Thoracic aorta (tissue), 2 donors: ENCODE measurements around the gene BMP2K. TPM values are rescaled to one million over a fixed set of nuclear protein-coding genes. Genes with fewer than 3 reads are reported as not detected.

Source experiments
- ATAC-seq: fragments of 150-250 bp; one replicate; pipeline ENCODE4 v1.8.0; 2017; ENCODE audit warnings: low read depth; ENCODE audit not compliant: insufficient number of reproducible peaks, low FRiP score
- DNase-seq: peaks from one replicate; pipeline ENCODE4 v3.0.0-alpha.2; 2020; ENCODE audit warnings: low spot score
- H3K27ac ChIP-seq, 2 donors: fragments of 200-600 bp; sonication (generic); 1 replicate in 1 of 2; 2 replicates in 1 of 2; pipeline ENCODE4 v1.5.1; 2016; ENCODE audit warnings: mild to moderate bottlenecking in 2 of 2, moderate library complexity in 2 of 2
- H3K27me3 ChIP-seq: fragments of 200-600 bp; sonication (generic); replicated peaks from 2 replicates; pipeline ENCODE4 v1.6.0; 2016; ENCODE audit warnings: mild to moderate bottlenecking; ENCODE audit not compliant: insufficient read depth
- H3K36me3 ChIP-seq: fragments of 200-600 bp; sonication (generic); one replicate; pipeline ENCODE4 v1.5.1; 2016
- H3K4me1 ChIP-seq, 2 donors: fragments of 200-600 bp; sonication (generic); 1 replicate in 1 of 2; 2 replicates in 1 of 2; pipeline versions ENCODE4 v1.5.1 to v1.6.0; 2016; ENCODE audit warnings: low read depth in 2 of 2, mild to moderate bottlenecking in 1 of 2; ENCODE audit not compliant: control insufficient read depth in 1 of 2
- H3K4me3 ChIP-seq: fragments of 200-600 bp; sonication (generic); 2 replicates; pipeline ENCODE4 v1.5.1; 2016; ENCODE audit warnings: mild to moderate bottlenecking
- H3K9me3 ChIP-seq: fragments of 200-600 bp; sonication (generic); 2 replicates; pipeline ENCODE4 v1.5.1; 2016
- total RNA-seq, 2 donors: library from RNA; depleted of rRNA; stranded (reverse); fragments of >200 nt; gene quantifications; one replicate each; pipeline versions ENCODE4 v1.1.0 to v1.2.3, GENCODE V29; 2016
- TF ChIP-seq, protein P1 (sequence below): fragments of 200-600 bp; sonication (generic); IDR thresholded peaks from one replicate; pipeline ENCODE4 v1.5.1; 2019; ENCODE audit warnings: antibody characterized with exemption

Gene BMP2K
- total RNA-seq, 2 donors from 2014 or later, result 41.8 to 74.4 TPM

DNA sequence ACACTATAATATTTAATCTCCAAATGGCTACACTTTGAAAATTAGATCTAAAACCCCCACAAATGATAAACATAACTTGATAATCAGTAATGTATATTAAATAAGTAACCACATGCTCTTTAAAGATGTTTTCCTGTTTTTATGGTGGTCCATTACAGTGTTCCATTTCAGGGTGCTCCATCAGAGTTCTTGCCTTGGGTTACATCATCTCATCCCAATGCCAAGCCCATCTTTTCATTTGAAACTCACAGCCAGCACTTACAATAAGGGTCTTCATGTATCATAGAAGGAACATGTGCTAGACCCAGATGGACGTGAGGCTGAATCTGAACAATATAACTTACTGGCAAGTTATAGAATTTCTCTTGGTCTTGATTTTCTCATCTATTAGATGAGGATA, 173.6 kb downstream of the BMP2K start:
- TF ChIP-seq, protein P1, sequence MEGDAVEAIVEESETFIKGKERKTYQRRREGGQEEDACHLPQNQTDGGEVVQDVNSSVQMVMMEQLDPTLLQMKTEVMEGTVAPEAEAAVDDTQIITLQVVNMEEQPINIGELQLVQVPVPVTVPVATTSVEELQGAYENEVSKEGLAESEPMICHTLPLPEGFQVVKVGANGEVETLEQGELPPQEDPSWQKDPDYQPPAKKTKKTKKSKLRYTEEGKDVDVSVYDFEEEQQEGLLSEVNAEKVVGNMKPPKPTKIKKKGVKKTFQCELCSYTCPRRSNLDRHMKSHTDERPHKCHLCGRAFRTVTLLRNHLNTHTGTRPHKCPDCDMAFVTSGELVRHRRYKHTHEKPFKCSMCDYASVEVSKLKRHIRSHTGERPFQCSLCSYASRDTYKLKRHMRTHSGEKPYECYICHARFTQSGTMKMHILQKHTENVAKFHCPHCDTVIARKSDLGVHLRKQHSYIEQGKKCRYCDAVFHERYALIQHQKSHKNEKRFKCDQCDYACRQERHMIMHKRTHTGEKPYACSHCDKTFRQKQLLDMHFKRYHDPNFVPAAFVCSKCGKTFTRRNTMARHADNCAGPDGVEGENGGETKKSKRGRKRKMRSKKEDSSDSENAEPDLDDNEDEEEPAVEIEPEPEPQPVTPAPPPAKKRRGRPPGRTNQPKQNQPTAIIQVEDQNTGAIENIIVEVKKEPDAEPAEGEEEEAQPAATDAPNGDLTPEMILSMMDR, result no peak
- H3K9me3 ChIP-seq, result no peaks in the 10 kb centered on the region
- ATAC-seq, result no peak

DNA sequence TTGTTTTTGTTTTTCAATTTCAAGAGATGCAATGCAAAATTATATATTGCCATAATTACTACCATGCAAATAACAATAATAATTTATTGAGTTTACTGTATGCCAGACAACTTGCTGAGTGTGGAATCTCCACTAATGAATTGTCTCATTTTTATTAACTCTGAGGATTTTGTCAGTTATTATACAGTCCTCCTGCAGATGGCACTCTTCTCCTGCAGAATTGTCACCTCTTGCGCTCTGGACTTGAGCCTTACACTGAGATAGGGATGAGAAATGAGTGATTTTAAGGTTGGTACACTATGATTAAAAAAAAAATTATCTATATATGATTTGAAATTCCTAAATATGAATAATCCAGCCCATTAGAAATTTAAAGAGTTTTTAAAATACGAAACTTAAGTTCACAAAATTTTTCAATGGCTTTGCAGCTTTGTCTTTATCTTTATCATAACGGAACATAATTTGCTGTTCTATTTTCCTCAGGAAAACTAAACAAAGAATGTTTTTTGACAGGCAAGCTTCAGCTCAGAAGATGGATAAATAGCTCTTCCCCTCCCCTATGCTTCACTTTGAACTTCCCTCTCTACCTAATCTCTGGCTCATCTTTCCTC, 175.8 kb downstream of the BMP2K start:
- DNase-seq (no peak), ATAC-seq (no peak)
- Histone ChIP-seq H3K27me3 (no peaks in the 10 kb centered on the region), H3K4me1 (no peaks in the 10 kb centered on the region), H3K36me3 (no peaks in the 10 kb centered on the region), H3K4me3 (no peak overlapping the region), H3K27ac (no peak overlapping the region), H3K9me3 (no peaks in the 10 kb centered on the region)
- TF ChIP-seq, protein P1, result peak; percentile 75

More for the DNA sequence above, 173.6 kb downstream of the BMP2K start:
- DNase-seq, result no peak
- Histone ChIP-seq H3K36me3 (no peaks in the 10 kb centered on the region), H3K4me3 (no peak overlapping the region), H3K4me1 (no peaks in the 10 kb centered on the region), H3K27me3 (no peaks in the 10 kb centered on the region), H3K27ac (no peak overlapping the region)

DNA sequence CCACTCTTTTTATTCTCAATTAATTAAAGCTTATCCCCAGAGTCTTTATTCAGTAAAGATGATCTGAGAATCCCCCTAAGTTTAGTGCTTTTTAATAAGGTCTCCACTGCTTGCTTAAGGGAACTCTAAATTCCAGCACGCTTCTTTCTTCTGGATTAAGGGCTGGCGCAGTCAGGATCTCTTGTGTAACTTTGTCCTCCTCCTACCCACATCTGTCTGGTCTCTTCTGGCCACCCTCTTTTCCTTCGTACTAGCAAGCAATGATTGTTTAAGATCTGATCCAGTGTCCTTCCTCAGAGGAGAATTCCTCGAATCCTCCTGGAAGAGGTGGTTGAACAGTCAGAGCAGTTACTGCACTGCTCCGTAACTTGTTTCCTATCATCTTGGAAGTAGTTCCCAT, 177.1 kb downstream of the BMP2K start:
- no peaks in the 10 kb centered on the region for H3K4me1 ChIP-seq
- H3K4me3 ChIP-seq, result no peak overlapping the region
- ATAC-seq (no peak), DNase-seq (no peak)
- TF ChIP-seq, protein P1, result no peak
- no peaks in the 10 kb centered on the region for H3K27me3 ChIP-seq
- H3K9me3 ChIP-seq, result no peaks in the 10 kb centered on the region
- no peak overlapping the region for H3K27ac ChIP-seq
- no peaks in the 10 kb centered on the region for H3K36me3 ChIP-seq

DNA sequence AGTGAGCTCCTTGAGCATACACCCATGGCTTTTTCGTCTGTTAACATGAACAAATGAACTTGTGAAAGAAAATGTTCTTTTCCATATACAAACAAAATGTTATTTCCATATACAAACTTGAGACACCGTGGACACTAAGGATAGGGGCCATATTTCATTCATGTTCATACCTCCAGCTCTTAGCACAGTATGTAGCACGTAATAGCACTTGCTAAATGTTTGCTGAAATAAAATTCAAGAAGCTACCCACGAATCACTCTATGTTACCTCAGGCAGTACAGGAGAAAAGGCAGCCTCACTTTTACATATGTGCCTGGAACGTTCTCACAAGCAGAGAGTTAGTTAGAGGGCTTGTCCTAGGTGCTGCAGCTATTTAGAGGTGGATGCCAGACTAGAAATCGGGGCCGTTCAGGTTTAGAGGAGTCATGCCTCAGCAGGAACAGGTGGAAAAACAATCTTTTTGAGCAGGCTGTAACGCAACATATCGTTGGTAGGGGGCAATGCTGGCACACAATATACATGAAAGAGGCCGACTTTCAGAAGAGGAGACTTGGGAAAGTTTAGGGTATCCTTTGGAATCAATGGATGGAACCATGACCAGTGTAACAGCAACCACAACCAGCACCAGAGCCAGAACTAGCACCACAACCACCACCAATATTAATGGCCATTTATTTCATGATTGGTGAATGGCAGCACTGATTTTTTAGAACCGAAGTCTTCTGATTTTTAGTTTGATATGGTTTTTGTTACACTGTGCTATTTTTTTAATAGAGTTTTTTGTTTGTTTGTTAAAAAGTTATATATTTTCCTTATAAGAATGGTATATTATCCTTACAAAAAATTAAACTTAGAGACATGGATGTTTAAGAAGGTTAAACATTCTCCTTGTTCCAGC, 177.9 kb downstream of the BMP2K start:
- no peaks in the 10 kb centered on the region for H3K27me3 ChIP-seq
- H3K9me3 ChIP-seq, result no peaks in the 10 kb centered on the region
- no peak for ATAC-seq
- no peak overlapping the region for H3K27ac ChIP-seq
- no peaks in the 10 kb centered on the region for H3K36me3 ChIP-seq
- TF ChIP-seq, protein P1, result peak; percentile 50
- H3K4me1 ChIP-seq, result peaks cover 0 to 1% of the 10 kb centered on the region in 2 donors
- no peak overlapping the region for H3K4me3 ChIP-seq
- no peak for DNase-seq

DNA sequence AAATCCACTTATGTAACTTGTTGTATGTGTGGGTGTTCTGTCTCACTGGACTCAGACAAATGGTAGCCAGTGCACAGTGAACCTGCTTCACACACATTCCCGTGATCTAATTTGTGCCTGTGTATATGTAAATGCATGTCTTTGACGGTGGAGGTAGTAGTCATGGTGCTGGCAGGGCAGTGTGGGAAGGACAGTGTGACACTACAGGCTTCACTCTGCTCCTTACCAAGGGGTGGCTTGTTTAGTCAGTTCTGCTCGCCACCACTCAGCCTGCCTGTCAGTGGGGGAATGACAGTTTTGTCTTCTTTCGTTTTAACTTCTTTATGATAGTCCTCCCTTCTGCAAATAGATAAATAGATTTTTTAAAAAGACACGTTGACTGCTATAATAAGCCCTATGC, 180.8 kb downstream of the BMP2K start:
- ATAC-seq (no peak), DNase-seq (no peak)
- H3K9me3 ChIP-seq, result no peaks in the 10 kb centered on the region
- no peak overlapping the region for H3K4me3 ChIP-seq
- no peak overlapping the region for H3K27ac ChIP-seq
- TF ChIP-seq, protein P1, result no peak
- H3K27me3 ChIP-seq, result no peaks in the 10 kb centered on the region
- no peaks in the 10 kb centered on the region for H3K36me3 ChIP-seq
- peaks cover 12 to 29% of the 10 kb centered on the region in 2 donors for H3K4me1 ChIP-seq
